ENCODE results near the gene GSAP.
"Not testable (repeated sequence)": the region's sequence is repeated elsewhere in the genome, so short reads cannot be mapped to it uniquely, and the experiment has no call there.

GSAP gene

GRCh38 chr7:77354484-77354883, 61.7 kb downstream of the GSAP start:
- no peak for FAIRE-seq

GRCh38 chr7:77353911-77354310, 62.2 kb downstream of the GSAP start:
- FAIRE-seq: no peak

- no peak for FAIRE-seq
These were observed 62.8 kb downstream of the GSAP start for GRCh38 chr7:77353407-77353721.

- FAIRE-seq: no peak
These were observed 63.3 kb downstream of the GSAP start for GRCh38 chr7:77352665-77353406.

GRCh38 chr7:77351539-77352004, 64.6 kb downstream of the GSAP start:
- no peak for FAIRE-seq

GRCh38 chr7:77349141-77349540, 67.0 kb downstream of the GSAP start:
- no peak for FAIRE-seq

- no peak for FAIRE-seq
These were observed 67.8 kb downstream of the GSAP start for GRCh38 chr7:77348371-77348813.

GRCh38 chr7:77346441-77346840, 69.7 kb downstream of the GSAP start:
- no peak for FAIRE-seq

- FAIRE-seq: not testable (repeated sequence)
These were observed 70.7 kb downstream of the GSAP start for GRCh38 chr7:77345426-77345825.

GRCh38 chr7:77339726-77340125, 76.4 kb downstream of the GSAP start:
- FAIRE-seq: no peak

- no peak for FAIRE-seq
These were observed 77.1 kb downstream of the GSAP start for GRCh38 chr7:77338883-77339629.

- no peak for FAIRE-seq
These were observed 77.9 kb downstream of the GSAP start for GRCh38 chr7:77338260-77338659.

- FAIRE-seq: no peak
These were observed 78.6 kb downstream of the GSAP start for GRCh38 chr7:77337456-77337990.

GRCh38 chr7:77335581-77335980, 80.6 kb downstream of the GSAP start:
- no peak for FAIRE-seq

GRCh38 chr7:77334039-77334438, 82.1 kb downstream of the GSAP start:
- FAIRE-seq: not testable (repeated sequence)

- peak; percentile 28 for FAIRE-seq
These were observed 84.0 kb downstream of the GSAP start for GRCh38 chr7:77331938-77332695.

GRCh38 chr7:77330169-77330882, 85.8 kb downstream of the GSAP start:
- no peak for FAIRE-seq

GRCh38 chr7:77329466-77330168, 86.5 kb downstream of the GSAP start:
- FAIRE-seq: no peak

- FAIRE-seq: no peak
These were observed 87.5 kb downstream of the GSAP start for GRCh38 chr7:77328669-77329068.

- FAIRE-seq: no peak
These were observed 88.1 kb downstream of the GSAP start for GRCh38 chr7:77327932-77328628.

Measured in G401.6 (cell line).